ENCODE results near the gene PRKAG2.

DNA sequence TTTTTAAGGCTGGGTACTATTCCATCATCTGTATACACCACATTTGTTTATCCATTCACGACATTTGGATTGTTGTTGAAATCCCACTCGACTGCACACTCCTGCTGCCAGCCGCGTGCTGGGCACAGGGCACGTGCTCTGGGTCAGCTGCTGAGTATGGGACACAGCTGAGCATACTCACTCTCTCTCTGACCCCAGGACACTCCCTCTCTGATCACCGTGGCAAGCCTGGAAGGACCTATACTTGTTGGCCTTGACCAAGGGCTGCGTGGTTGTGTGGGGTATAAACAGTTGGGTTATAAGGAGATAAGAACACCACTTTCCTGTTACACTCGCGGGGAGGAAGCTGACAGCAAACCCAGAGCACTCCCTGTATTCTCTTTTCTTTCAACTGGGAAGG, 204.2 kb downstream of the PRKAG2 start:
- TF ChIP-seq, protein P1, sequence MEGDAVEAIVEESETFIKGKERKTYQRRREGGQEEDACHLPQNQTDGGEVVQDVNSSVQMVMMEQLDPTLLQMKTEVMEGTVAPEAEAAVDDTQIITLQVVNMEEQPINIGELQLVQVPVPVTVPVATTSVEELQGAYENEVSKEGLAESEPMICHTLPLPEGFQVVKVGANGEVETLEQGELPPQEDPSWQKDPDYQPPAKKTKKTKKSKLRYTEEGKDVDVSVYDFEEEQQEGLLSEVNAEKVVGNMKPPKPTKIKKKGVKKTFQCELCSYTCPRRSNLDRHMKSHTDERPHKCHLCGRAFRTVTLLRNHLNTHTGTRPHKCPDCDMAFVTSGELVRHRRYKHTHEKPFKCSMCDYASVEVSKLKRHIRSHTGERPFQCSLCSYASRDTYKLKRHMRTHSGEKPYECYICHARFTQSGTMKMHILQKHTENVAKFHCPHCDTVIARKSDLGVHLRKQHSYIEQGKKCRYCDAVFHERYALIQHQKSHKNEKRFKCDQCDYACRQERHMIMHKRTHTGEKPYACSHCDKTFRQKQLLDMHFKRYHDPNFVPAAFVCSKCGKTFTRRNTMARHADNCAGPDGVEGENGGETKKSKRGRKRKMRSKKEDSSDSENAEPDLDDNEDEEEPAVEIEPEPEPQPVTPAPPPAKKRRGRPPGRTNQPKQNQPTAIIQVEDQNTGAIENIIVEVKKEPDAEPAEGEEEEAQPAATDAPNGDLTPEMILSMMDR (IDR thresholded peaks at IDR 0.05), result no peak
- TF ChIP-seq POLR2A (IDR thresholded peaks at IDR 0.05), result no peak

Data from thyroid gland (tissue), 4 donors.